ENCODE measurements around the gene RTKN. TPM values are rescaled to one million over a fixed set of nuclear protein-coding genes. Genes with fewer than 3 reads are reported as not detected.

The RTKN gene
- total RNA-seq, 1 donor from 2014 or later = 11.6 TPM

DNA sequence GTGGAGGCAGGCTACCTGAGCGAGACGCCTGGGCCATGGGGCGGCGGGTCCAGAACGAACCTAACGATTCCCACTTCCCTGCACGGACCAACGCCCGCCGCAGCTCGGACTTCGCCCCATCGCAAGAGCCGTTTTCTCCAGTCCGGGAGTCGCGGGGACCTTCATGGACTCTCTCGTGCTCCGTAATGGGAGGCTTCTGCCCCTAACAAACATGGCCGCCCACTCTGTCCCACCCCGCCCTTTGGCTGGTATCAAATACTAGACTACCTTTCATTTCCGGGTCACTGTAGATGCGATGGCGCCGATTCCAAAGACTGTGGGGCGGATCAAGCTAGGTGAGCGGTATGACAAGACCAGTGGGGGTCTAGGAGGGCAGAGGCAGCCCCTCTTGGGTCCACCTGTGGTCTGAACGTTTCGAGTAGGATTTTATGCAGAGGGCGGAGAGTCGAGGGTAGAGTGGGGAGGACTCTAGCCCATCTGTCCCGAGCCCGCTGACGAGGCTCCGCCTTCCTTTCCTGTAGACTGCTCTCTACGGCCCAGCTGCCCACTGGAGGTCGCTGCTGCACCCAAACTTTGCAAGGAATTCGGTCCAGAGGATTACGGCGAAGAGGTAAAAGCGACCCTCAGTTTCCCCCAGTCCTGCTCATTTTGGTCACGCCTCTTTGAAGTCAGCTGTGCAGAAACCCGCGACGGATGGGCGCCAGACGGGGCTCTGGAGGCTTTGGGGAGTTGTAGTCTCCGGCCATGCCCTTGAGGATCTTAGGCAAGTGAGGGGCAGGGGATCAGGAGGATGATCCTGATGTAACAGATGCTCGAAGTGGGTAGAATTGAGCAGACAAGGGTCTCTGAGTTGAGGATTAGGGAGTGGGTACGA, 41.3 kb upstream of the RTKN start, which contains the start of the genes CCDC142 and TTC31:
Gene CCDC142, minus strand, starts transcription at position 198 of the 874 bp plus-strand sequence. Its CDS starts 161 bp downstream, at position 37.
Gene TTC31, plus strand, starts transcription at position 281 of the 874 bp plus-strand sequence. Its CDS starts 15 bp downstream, at position 296.
- no peaks in the 10 kb centered on the region for H3K9me3 Mint-ChIP-seq
- intact Hi-C loops (cut with micrococcal nuclease) = loop anchor here (1.0 to 5.0 kb wide), 13 partner anchors 11 to 393 kb away; partner anchors contain the start of genes AUP1, C2orf81, DOK1 and HTRA2
- peaks cover 43% of the 10 kb centered on the region for H3K36me3 Mint-ChIP-seq (ENCODE audit: low read depth)
- peak within 1 kb of the TSS; percentile 100 for H3K27ac Mint-ChIP-seq
- ChIA-PET CTCF (interaction anchor here (0.7 to 5.3 kb wide), 19 partner anchors 10 to 104 kb away, joined by 3 to 85 read pairs (median 4); partner anchors contain the start of genes AUP1, HTRA2, INO80B and LBX2), POLR2A (interaction anchor here (0.5 to 4.4 kb wide), 21 partner anchors 10 to 654 kb away, joined by 3 to 78 read pairs (median 8); partner anchors contain the start of genes AUP1, DQX1, HTRA2 and INO80B)
- TF ChIP-seq, protein P1, sequence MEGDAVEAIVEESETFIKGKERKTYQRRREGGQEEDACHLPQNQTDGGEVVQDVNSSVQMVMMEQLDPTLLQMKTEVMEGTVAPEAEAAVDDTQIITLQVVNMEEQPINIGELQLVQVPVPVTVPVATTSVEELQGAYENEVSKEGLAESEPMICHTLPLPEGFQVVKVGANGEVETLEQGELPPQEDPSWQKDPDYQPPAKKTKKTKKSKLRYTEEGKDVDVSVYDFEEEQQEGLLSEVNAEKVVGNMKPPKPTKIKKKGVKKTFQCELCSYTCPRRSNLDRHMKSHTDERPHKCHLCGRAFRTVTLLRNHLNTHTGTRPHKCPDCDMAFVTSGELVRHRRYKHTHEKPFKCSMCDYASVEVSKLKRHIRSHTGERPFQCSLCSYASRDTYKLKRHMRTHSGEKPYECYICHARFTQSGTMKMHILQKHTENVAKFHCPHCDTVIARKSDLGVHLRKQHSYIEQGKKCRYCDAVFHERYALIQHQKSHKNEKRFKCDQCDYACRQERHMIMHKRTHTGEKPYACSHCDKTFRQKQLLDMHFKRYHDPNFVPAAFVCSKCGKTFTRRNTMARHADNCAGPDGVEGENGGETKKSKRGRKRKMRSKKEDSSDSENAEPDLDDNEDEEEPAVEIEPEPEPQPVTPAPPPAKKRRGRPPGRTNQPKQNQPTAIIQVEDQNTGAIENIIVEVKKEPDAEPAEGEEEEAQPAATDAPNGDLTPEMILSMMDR (IDR thresholded peaks at IDR 0.05) = peak; percentile 23
- peak; percentile 92 for ATAC-seq (ENCODE audit: low read depth)
- DNase-seq = peak; percentile 83
- peak within 1 kb of the TSS; percentile 100 for H3K4me3 Mint-ChIP-seq
- H3K4me1 Mint-ChIP-seq = peaks cover 30% of the 10 kb centered on the region
- H3K27me3 Mint-ChIP-seq = no peaks in the 10 kb centered on the region

DNA sequence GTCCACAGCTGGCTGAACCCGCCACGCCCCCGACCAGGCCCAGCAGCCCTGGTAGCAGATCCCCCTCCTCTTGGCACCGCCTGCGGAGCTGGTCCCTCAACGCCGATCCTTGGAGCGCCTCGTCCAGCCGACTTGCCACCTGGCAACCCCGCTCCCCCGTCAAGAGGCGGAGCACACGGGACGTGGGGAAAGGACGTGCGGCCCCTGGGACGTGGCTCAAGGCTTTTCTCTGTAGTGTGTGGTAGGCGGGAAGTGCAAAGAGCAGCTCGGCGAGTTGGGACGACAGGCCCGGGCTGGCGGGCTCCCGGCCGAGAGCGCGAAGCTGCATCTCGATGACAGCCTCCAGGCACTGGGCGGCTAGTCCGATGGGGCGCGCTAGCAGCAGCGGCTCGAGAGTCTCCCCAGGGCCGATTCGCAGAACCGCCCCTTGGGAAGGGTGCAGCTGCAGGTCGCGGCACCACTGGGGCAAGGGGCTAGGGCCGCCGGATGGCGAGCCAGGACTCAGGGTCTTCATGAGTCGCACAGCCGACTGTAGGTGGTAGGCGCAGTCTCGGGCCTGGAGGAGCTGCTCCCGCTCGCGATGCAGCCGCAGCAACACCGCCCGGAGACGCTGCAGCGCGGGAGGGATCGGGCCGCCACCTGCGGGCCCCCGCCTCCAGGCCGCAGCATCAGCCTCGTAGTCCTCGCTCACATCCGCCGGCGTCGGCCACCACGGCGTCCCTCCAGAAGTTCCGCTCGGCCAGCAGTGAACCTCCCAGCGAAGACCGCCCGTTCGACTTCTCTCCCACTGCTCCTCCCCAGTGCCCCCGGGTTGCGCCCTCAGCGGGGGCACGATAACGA, 40.4 kb upstream of the RTKN start:
- CTCF ChIA-PET = interaction anchor here (0.7 to 5.3 kb wide), 19 partner anchors 9 to 105 kb away, joined by 3 to 85 read pairs (median 4); partner anchors contain the start of genes INO80B, LBX2, MRPL53 and PCGF1
- POLR2A ChIA-PET = interaction anchor here (0.7 to 4.4 kb wide), 20 partner anchors 9 to 654 kb away, joined by 3 to 78 read pairs (median 7); partner anchors contain the start of genes AUP1, DQX1, HTRA2 and INO80B
- TF ChIP-seq, protein P1 (IDR thresholded peaks at IDR 0.05) = no peak
- intact Hi-C loops (cut with micrococcal nuclease) = loop anchor here (1.0 to 5.0 kb wide), 4 partner anchors 10 to 90 kb away; partner anchors contain the start of genes C2orf81, MRPL53 and WDR54
- DNase-seq (no peak), ATAC-seq (ENCODE audit: low read depth) (peak; percentile 40)
- H3K9me3 Mint-ChIP-seq = no peaks in the 10 kb centered on the region
- H3K4me3 Mint-ChIP-seq = peak overlapping the region; percentile 100
- H3K27me3 Mint-ChIP-seq = no peaks in the 10 kb centered on the region
- H3K27ac Mint-ChIP-seq = peak overlapping the region; percentile 100
- peaks cover 46% of the 10 kb centered on the region for H3K36me3 Mint-ChIP-seq (ENCODE audit: low read depth)
- peaks cover 30% of the 10 kb centered on the region for H3K4me1 Mint-ChIP-seq

DNA sequence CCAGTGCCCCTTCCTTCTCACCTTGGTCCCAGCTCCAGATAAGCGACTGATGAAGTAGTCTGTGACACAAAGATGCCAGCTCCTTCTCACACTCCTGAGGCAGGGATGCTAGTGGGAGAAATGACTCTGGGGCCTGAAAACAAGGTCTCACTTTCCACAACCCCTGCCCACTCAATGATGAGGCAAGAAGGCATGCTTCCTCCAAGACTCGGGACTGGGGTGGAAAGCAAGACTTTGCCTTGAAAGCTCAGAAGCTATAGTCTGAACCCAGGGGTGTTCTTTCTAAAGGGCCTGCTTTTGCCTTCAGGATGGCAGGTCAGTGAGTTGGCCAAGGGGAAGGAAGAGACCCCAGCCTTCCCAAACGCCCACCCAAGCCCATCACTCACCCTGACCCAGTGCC, 39.7 kb upstream of the RTKN start:
- ChIA-PET POLR2A (interaction anchor here (0.7 to 4.4 kb wide), 9 partner anchors 9 to 107 kb away, joined by 3 to 78 read pairs (median 8); partner anchors contain the start of genes AUP1, DQX1, HTRA2 and LBX2), CTCF (interaction anchor here (0.9 to 5.3 kb wide), 6 partner anchors 9 to 106 kb away, joined by 3 to 85 read pairs (median 14); partner anchors contain the start of genes INO80B, MRPL53, PCGF1 and WBP1)
- Mint-ChIP-seq H3K27ac (no peak overlapping the region), H3K27me3 (no peaks in the 10 kb centered on the region), H3K36me3 (ENCODE audit: low read depth) (peaks cover 42% of the 10 kb centered on the region), H3K4me3 (peak overlapping the region; percentile 100), H3K9me3 (no peaks in the 10 kb centered on the region), H3K4me1 (peaks cover 30% of the 10 kb centered on the region)
- ATAC-seq (ENCODE audit: low read depth) (no peak), DNase-seq (no peak)
- TF ChIP-seq, protein P1 (IDR thresholded peaks at IDR 0.05) = no peak
- intact Hi-C loops (cut with micrococcal nuclease) = loop anchor here (5.0 kb wide), 1 partner anchor 91 kb away; no protein-coding TSS in a partner anchor

DNA sequence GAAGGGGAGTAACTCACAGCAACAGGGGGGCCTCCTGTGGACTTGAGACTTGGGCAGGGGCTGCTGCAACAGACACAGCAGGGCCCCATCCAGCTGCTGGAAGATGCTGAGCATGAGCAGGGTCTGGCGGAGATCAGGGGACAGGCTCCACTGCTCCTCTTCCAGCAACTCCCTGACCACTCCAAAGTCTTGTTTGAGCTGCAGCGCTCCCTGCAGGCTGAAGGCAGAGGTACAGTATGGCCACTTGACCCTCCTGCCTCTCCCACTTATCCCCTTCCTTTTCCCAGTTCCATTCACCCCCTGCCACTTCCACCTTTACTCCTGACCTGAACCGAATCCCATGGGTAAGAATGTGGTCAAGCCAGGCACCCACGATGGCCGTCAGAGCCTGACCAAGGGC, 33.2 kb upstream of the RTKN start:
- Mint-ChIP-seq H3K27ac (no peak overlapping the region), H3K9me3 (no peaks in the 10 kb centered on the region), H3K4me3 (no peak overlapping the region), H3K27me3 (no peaks in the 10 kb centered on the region), H3K4me1 (peaks cover 21% of the 10 kb centered on the region), H3K36me3 (ENCODE audit: low read depth) (peaks cover 49% of the 10 kb centered on the region)
- ChIA-PET POLR2A (interaction anchor here (4.1 to 4.6 kb wide), 2 partner anchors 7 to 17 kb away, joined by 78 to 127 read pairs; partner anchors contain the start of genes CCDC142, INO80B, TTC31 and WBP1), CTCF (no interaction called here)
- TF ChIP-seq, protein P1 (IDR thresholded peaks at IDR 0.05) = no peak
- intact Hi-C loops (cut with micrococcal nuclease) = loop anchor here (5.0 kb wide), 1 partner anchor 53 kb away; the partner anchor contains the start of genes C2orf81 and WDR54
- DNase-seq = no peak
- ATAC-seq (ENCODE audit: low read depth) = no peak

Data from activated B cell treated with CpG ODN at 0.5 μM for 24 hours (primary cell).